Muscle of back (tissue), 11 donors: ENCODE results near the gene ITGB1. TPM values are rescaled to one million over a fixed set of nuclear protein-coding genes. Genes with fewer than 3 reads are reported as not detected.
"Not testable (repeated sequence)": the region's sequence is repeated elsewhere in the genome, so short reads cannot be mapped to it uniquely, and the experiment has no call there.

Experiments used
- DNase-seq, 3 donors: peaks; one replicate each; pipeline versions ENCODE4 v3.0.0 to v3.0.0-alpha.2; 2013
- polyA plus RNA-seq, 10 donors: library from polyadenylated mRNA; unstranded; fragments of 120-200 nt; gene quantifications; one replicate each; pipeline ENCODE4 v1.2.1, GENCODE V29; 2013; ENCODE audit not compliant: insufficient read length in 10 of 10

The ITGB1 gene
- polyA plus RNA-seq, 10 donors = 381 to 498 (median 454) TPM

DNA sequence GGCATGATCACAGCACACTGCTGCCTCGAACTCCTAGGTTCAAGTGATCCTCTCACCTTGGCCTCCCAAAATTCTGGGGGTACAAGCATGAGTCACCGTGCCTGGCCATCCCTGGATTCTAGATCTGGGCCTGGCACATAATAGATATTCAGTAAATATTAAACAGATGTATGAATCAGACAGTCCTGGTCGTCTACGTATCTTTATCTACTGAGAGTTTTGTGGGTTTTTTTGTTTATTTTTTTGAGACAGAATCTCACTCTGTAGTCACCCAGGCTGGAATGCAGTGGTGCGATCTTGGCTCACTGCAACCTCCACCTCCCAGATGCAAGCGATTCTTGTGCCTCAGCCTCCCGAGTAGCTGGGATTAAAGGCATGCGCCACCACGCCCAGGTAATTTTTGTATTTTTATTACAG, 24.3 kb upstream of the ITGB1 start:
- DNase-seq = peak in 1 of 3 donors; percentile 80

DNA sequence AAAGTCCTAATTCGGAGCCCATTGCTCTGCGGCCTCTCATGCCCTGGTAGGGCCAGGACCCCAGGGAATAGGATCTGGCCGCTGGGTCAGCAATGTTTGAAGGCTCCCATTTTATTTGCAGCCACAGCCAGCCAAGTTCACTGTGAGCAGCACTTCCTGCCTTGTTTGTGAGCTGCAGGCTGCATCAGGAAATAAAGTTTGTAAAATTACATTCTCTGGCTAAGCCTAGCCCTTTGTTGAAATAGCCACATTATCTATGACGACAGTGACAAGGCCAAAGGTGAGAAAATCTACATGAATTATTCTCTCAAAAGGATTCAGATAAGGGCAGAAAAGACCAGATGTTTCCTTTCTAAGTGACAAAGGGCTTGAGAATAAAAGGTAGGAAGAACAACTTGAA, 23.7 kb upstream of the ITGB1 start:
- peak in 2 of 3 donors; percentile 20 to 53 for DNase-seq

DNA sequence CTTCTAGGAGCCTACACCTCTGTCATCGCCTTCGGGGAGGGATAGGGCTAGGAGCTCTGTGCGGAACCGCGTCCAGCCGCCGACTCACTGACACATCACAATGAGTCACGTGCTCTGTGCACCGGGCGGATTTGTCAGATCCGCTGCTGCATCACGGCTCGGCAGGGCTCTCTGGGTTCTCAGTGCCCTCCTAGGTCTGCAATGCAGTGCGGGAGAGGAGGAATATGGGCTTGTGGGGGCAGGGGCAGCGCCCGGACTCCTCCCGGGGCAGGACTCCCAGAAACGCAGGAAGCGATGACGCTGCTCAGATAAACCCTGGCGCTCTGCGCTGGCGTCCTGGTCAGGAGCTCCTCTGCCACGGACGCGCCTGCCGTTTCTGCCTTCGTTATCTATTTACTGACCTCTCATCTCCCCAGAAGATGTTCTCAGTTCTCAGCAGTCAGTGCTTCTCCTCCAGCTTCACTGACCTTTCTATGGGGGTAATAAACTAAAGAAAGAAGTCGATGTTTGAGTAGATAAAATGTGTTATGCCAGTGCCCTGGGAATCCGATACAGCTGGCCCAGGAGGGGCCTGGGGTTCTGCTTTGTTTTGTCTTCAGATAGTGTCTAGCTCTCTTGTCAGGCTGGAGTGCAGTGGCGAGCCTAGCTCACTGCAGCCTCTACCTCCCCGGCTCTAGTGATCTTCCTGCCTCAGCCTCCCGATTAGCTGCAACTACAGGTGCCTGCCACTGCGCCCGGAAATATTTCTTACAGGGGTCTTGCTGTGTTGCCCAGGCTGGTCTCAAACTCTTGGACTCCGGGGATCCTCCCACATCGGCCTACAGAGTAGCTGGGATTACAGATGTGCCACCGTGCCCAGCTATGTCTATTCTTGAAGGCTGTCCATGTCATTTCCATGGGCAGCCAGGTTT, 22.8 kb upstream of the ITGB1 start:
- DNase-seq = peak; percentile 84 to 97 (median 92)

DNA sequence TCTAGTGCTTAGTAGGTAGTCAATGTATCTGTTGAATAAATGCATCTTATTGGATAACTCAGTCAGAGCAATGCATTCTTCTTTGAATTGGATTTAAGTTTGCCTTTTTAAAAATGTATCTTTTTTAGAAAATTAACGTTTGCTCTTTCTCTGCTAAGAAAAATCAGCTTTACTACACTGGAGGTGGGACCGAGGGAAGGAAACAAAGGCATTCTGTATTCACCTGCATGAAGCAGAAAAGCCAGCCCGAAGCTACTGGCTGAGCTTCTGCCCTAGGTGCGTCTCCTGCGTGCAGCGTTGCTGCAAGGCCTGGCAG, 22.2 kb upstream of the ITGB1 start:
- DNase-seq = no peak

DNA sequence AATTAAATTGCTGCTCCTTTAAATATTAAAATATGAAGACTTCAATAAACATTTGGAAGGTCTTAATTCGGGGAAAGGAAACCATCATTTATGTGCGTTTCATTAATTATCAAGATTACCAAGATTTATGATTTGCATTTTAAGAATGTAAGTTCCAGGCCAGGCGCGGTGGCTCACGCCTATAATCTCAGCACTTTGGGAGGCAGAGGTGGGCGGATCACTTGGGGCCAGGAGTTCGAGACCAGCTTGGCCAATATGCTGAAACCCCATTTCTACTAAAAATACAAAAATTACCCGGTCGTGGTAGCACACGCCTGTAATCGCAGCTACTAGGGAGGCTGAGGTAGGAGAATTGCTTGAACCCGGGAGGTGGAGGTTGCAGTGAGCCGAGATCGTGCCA, 21.7 kb upstream of the ITGB1 start:
- not testable (repeated sequence) for DNase-seq

DNA sequence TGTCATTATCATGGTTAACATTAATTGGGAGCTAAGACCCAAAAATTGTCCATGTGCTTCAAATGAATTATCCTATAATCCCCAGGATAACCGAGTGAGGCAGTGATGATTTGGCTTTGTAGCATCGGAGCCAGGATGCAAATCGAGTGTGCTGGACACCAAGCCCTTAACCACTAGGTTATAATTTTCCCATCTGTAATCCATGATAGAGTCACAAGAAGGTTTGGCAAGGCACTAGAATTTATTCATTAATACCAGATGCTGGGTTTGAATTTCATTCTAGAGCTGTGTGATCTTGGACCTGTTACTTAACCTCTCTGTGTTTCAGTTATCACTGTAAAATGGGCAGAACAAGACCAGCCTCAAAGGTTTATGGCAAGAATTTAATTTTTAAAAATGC, 21.0 kb upstream of the ITGB1 start:
- no peak for DNase-seq

DNA sequence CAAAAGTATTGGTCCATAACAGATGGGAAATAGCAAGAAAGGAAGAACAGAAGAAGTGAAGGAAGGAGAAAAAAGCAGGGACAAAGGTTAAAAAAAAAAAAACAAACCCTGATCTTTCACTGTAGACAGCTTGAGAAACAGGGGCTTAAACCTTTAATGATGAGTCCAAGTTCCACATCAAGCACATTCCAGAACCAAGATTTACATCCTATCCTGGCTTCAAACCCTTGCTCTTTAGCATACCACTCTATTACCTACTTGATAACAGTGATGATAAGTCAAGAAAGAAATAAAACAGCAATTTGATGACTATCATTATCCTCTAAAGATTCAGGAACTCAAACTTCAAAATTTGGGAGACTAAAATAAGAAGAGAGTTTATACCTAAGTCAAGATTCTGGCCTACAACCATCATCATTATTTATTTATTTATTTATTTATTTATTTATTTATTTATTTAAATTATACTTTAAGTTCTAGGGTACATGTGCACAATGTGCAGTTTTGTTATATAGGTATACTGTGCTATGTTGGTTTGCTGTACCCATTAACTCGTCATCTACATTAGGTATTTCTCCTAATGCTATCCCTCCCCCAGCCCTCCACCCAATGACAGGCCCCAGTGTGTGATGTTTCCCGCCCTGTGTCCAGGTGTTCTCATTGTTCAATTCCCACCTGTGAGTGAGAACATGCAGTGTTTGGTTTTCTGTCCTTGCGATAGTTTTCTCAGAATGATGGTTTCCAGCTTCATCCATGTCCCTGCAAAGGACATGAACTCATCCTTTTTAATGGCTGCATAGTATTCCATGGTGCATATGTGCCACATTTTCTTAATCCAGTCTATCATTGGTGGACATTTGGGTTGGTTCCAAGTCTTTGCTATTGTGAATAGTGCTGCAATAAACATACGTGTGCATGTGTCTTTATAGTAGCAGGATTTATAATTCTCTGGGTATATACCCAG, 20.1 kb upstream of the ITGB1 start:
- DNase-seq = not testable (repeated sequence)

DNA sequence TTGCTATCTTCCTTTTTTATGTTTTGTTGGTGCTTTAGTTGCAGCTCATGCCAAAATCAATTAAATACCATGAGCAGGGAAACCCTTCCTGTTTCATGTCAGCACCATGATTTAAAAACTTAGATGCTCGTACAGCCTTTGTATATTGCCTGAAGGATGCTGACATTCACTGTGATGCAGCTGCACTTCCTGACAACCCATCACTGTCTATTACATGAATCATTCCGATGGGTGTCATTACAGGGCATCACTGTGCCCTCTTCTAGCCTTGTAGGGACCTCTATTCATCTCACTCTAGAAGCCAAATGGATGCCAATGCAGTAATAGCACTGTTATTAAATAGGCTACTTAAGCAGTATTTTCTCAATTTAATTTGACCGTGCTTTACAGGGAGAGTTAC, 18.3 kb upstream of the ITGB1 start:
- DNase-seq = no peak

DNA sequence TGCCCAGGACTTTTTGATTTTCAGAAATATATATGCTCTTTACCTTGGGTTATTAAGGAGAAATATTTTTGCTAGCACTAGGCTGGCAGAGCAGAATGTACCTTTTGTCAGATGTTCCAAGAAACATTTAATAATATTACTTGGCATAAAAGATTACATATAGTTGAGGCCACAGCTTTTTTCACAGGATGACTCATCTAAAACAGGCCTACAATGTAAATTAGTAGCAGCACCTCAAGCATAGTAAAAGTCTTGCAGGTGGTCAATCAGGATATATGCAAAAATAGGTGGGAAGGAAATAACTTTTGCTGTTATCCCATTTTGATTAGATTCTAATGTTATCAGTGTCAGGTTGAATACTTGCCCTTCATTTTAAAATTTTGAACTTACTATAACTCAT, 14.9 kb upstream of the ITGB1 start:
- no peak for DNase-seq

DNA sequence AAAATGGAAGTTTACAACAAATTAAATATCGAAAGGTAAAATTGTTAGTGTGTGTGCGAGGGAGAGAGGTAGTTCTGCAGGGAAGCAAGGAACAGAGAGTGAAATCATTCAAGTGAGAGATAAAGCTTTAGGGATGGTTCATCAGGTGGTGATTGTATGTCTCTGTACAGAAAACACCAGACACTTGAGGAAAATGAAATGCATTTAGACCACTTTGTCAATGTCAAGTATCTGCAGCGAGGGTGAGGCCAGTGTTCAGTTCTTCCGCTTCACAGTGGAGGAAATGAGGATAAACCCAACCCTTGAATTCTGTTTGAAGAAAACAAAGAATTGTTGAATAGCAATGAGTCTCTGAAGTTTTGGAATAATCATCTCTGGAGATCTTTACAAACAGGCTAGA, 14.4 kb upstream of the ITGB1 start:
- DNase-seq = no peak

DNA sequence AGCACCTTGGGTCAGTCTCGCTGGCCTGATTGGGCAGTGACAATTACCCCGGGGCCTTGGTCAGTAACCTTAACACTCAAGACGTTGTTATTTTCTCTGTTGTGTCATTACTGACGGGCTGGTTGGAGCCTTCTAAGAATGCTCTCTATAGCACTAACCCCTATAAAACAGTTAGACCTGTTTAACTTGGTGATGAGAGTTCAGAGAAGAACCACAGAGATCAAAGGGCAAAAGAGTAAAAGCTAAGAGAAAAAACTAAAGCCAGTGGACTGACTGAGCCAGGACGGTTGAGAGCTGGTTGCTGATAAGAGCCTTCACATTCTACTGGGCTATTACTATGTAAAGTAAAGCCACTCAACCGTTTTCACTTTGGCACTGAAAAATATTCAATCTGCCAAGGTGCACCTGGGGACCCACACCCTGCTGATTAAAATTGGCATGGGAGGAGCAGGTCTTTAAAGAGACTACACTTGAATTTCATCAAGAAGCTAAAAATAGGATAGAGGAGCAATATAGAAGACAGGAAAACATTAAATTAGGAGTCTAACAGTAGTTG, 13.6 kb upstream of the ITGB1 start:
- no peak for DNase-seq

DNA sequence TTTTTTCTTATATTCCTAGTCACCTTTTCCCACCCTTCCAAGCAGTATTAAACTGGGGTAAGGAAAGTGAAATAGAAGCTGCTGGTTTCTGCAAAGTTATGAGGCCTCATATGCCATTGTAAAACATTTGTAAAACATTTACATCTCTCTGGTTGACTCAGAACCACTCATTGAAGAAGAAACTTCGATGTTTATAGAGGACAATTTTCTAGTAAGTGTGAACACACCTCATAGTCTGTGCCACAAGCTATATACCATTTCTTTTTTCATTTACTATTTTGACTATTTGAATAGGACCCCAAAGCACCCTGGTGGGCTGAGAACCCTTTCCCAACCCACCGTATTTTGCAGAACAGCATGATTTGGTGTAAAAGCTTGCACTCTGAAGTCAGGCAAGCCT, 12.9 kb upstream of the ITGB1 start:
- no peak for DNase-seq

DNA sequence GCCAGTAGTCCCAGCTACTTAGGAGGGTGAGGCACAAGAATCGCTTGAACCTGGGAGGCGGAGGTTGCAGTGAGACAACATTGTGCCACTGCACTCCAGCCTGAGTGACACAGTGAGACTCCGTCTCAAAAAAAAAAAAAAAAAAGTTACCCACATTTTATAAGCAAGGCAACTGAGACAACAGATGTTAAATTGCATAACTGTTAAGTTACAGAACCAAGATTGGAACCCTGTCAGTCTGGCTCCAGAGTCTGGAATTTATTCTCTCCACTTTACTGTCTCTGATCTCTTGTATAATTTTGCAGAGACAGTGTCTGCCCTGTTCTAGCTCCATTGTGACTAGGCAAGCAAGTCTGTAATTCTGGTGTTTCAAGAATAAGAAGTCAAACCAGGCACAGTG, 6.2 kb upstream of the ITGB1 start:
- no peak for DNase-seq

DNA sequence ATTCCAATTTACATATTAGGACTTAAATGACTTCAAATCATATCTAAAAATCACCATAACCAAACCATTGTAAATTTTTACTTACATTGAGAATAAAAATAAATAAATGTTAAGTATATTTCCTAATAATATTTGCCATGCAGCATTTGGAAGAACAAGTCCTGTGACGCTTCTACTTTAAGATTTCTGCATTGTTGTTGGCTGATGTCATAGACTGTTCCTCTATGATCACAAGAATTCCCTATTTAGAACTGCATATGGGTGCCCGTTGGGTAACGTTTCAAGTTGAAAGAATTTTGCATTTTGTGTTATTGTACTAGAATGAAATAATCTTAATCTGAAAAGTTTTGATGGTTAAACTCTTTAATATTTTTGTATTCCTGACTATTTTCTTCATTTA, 5.1 kb upstream of the ITGB1 start:
- peak in 1 of 3 donors; percentile 36 for DNase-seq

DNA sequence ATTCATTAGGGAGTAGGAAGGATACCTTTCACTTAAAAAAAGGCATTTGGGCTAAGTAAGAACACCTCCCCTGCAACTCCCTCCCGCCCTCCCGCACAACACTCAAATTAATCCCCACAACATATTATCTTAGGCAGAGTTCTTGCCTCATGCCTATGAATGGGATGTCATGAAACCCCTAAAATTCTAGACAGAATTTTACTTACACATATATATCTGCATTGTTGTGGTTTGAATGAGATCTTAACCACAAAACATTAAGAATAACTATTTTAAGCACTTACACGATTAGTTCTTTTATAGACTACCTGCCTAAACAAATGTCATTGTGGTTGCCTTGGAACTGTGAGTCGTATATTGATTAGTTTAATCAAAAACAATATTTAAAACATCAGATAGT, 4.5 kb upstream of the ITGB1 start:
- no peak for DNase-seq

DNA sequence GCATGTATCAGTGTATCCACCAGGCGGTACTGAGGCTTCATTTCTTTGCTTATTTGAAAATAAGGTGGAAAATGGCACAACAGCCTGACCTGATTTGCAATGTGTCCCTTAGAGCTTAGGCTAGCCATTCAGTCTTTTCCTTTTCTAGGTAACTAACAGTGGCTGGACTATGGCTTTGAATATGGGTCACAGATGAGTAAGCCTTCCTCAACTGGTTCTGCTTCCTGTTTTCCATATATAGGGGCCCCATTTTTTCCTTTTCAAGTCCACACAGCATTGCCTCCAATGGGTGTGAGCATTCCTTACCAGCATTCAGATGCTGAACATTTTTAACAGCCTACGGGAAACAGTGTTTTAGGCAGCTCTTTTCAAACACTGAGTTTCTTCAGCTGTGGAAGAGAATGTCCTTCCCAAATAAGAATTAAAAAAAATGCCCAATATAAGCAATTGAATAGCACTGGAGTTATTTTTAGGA, 3.9 kb upstream of the ITGB1 start:
- DNase-seq = peak in 2 of 3 donors; percentile 50 to 65

DNA sequence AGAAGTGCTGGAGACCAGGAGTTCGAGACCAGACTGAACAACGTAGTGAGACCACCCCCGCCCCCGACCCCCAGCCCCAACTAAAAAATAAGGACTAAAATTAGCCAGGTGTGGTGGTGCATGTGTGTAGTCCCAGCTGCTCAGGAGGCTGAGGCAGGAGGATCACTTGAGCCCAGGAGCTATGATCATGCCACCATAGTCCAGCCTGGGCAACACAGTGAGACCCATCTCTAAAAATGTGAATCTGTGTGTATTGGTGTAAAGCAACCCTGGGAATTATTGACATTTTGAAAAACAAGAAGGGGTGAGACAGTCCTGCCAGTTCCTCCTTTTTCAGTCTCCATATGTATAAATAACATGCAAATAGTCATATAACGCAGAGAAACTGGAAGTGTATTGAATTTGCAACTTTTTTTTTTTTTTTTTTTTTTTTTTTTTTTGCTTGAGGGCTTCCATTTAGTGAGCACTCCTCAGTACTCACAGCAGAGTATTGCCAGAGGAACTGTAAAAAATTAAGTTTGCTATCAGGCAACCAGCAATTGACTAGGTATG, 3.4 kb upstream of the ITGB1 start:
- no peak for DNase-seq

DNA sequence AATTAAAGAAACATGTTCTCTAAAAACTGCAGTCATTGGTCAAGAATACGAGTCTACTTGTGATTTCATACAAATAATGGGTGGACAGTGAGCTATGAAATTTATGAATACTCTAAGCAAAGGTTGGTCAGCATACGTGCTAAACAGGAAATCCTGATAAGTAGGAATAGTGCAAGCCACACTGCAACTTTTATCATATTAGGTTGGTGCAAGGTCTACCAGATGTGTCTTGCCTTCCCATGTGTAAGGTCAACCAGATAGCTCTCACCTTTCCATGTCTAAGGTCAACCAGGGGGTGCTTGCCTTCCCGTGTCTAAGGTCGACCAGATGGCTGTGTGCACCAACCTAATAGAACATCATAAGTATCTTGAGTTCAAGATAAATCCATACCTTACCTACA, 2.0 kb upstream of the ITGB1 start:
- DNase-seq = no peak

DNA sequence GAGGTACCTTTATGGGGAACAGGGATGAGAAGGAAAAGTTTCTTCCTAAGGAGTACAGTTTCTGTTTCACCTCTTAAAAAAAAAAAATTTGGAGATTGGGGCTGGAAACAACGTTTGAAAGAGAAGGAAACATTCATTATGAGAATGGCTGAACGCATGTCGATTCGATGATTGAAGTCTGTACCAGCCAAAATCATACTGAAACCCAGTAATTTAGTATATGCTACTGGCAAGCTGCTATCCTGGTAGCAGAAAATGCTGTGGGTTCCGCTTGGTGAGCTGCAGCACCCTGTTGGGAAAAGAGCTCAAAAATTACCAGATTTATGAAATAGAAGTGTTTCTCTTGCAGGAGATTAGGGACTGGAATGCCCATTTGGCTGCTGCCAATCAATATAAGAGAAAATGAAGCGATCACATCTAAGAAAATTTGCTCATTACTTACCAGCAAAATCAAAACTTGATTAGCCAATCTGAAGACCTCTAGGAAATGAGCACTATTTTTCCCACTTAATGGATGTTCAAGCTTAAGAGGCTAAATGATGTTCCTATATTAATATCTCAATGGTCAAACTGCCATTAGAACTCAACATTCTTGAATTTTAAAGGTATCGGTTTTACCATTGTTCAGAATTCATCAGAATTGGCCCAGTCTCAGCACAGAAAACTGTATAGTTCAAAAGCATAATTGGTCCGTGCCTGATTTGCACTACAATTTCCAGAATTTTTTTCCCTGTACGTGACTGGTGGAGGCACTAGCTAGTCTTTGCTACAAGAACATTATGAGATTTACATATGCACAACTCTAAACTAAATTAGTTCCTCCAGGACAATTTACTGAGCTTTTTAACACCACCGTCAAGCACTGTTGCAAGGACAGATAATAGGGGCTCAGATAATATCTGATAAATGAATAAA, 1.2 kb upstream of the ITGB1 start:
- no peak for DNase-seq

DNA sequence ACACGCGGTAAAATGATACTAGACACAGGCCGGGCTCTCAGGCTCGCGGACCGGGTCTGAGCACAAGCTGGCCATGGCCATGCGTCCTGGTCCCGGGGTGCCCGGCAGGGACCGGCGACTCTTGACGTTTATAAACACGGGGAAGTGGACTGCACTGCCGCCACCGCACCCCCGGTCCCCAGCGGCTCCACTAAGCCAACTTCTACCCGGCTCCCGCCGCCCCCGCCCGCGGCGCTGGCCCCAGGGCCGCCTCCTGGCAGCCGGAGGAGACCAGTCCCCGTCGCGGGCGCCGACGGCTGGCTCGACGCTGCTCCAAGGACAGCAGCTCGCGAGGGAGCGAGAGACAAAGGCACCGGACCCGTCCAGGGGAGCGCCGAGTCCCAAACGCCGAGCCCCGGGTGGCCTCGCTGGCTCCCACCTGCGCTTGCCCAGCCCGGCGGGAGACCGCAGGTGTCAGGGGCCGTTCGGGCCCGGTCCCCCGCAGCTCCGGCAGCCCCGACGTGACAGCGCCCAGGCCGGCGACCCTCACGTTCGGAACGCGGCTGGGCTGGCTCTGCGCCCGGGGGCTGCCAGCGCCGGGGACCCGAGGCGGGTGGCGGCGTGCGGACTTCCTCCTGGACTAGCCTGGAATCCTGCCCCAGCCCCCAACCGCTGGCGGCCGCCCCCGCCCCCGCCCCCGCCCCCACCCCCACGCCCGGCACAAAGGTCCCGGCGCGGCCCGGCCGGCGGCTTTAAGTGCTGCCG, 517 bp downstream of the ITGB1 start:
- peak in 2 of 3 donors; percentile 58 to 84 for DNase-seq
